Vagina (tissue), 2 donors: ENCODE measurements around the gene ALDOC.

Experiments used
- POLR2A ChIP-seq, 2 donors: fragments of 450-650 bp; IDR thresholded peaks; one replicate each; pipeline ENCODE4 v1.6.1; 2017; ENCODE audit warnings: antibody characterized with exemption in 2 of 2, mild to moderate bottlenecking in 2 of 2, moderate library complexity in 2 of 2
- POLR2AphosphoS5 ChIP-seq, 2 donors: sonication (generic); formaldehyde crosslinking; IDR thresholded peaks; one replicate each; pipeline ENCODE4 v1.9.0; 2017; ENCODE audit warnings: antibody characterized with exemption in 2 of 2, mild to moderate bottlenecking in 2 of 2, low read depth in 1 of 2; ENCODE audit not compliant: insufficient read depth in 1 of 2
- TF ChIP-seq, protein P1 (sequence below), 3 experiments: fragments of 450-650 bp in 2 of 3; fragments of 200-600 bp in 1 of 3; sonication (generic) in 1 of 3; IDR thresholded peaks; one replicate each; pipeline ENCODE4 v1.5.1; 2017 to 2019; ENCODE audit warnings: antibody characterized with exemption in 3 of 3, mild to moderate bottlenecking in 2 of 3, moderate library complexity in 2 of 3

DNA sequence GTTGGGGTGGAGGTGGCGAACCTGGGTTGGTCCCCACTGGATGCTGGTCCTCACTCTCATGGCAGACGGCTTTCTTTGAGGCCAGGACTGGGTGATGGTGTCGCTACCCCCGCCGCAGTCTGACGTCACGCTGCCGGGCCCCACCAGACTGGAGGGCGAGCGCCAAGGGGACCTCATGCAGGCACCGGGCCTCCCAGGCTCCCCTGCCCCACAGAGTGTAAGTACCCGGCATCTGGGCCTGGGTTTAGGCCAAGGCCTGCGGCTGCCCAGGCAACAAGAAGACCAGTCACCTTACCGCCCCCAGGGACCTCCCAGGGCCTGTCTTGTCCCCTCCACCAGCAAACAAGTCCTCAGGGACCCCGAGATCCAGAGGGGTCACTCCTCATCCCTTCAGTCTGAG, 52.8 kb downstream of the ALDOC start:
- TF ChIP-seq POLR2AphosphoS5 (IDR thresholded peaks at IDR 0.05; ENCODE audit: insufficient read depth in 1 of 2, low read depth in 1 of 2) (no peak), POLR2A (IDR thresholded peaks at IDR 0.05) (no peak)
- TF ChIP-seq, protein P1, sequence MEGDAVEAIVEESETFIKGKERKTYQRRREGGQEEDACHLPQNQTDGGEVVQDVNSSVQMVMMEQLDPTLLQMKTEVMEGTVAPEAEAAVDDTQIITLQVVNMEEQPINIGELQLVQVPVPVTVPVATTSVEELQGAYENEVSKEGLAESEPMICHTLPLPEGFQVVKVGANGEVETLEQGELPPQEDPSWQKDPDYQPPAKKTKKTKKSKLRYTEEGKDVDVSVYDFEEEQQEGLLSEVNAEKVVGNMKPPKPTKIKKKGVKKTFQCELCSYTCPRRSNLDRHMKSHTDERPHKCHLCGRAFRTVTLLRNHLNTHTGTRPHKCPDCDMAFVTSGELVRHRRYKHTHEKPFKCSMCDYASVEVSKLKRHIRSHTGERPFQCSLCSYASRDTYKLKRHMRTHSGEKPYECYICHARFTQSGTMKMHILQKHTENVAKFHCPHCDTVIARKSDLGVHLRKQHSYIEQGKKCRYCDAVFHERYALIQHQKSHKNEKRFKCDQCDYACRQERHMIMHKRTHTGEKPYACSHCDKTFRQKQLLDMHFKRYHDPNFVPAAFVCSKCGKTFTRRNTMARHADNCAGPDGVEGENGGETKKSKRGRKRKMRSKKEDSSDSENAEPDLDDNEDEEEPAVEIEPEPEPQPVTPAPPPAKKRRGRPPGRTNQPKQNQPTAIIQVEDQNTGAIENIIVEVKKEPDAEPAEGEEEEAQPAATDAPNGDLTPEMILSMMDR (IDR thresholded peaks at IDR 0.05) = no peak
